Esophagus muscularis mucosa (tissue), 3 donors: ENCODE results near the gene NBEAL2.

Experiments used
- EP300 ChIP-seq: sonication (generic); formaldehyde crosslinking; IDR thresholded peaks from one replicate; pipeline ENCODE4 v1.6.1; 2017; ENCODE audit warnings: antibody characterized with exemption
- TF ChIP-seq, protein P1 (sequence below), 3 experiments: fragments of 200-600 bp in 2 of 3; fragments of 450-650 bp in 1 of 3; sonication (generic) in 2 of 3; IDR thresholded peaks; one replicate each; pipeline ENCODE4 v1.5.1; 2017 to 2019; ENCODE audit warnings: antibody characterized with exemption in 3 of 3, mild to moderate bottlenecking in 2 of 3, moderate library complexity in 1 of 3

DNA sequence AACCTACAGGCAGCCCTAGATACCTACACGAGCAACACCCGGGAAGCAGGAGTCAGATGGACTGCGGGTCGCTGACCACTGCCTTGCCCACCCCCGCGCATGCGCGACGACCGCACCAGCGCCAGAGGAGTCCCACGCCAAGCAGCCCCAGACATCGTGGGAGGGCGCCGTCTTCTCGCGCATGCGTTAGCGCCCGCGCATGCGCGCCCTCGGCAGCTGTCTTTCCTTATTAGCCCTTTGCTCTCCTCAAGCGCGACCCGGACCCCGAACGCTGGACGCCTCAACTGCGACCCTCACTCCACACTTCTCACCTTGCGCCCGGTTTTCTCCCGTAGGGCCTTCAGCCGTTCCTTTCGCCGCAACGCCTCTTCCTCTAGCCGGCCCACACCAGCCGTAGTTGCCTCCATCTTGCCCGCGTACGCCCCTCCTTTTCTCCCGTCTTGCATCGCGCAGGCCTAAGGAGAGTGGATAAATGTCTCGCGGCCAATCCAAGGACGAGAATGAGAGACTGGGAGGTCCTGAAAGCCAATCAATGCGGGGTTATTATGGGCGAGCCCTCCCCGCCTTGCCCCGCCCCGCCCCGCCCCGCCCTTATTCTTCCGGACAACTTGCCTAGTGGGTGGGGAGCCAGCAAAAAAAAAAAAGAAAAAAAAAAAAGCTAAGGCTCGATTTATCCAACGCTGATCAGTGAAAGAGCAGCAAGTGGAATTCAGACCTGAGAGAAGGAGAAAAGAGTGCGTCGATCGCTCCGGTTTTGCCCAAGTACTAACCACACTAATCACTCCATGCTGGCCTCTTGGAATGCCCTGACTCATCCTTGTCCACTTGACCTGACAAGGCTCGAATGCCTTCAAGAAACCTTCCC is 2.9 kb upstream of the NBEAL2 start, which contains the start of gene CCDC12:
- TF ChIP-seq, protein P1, sequence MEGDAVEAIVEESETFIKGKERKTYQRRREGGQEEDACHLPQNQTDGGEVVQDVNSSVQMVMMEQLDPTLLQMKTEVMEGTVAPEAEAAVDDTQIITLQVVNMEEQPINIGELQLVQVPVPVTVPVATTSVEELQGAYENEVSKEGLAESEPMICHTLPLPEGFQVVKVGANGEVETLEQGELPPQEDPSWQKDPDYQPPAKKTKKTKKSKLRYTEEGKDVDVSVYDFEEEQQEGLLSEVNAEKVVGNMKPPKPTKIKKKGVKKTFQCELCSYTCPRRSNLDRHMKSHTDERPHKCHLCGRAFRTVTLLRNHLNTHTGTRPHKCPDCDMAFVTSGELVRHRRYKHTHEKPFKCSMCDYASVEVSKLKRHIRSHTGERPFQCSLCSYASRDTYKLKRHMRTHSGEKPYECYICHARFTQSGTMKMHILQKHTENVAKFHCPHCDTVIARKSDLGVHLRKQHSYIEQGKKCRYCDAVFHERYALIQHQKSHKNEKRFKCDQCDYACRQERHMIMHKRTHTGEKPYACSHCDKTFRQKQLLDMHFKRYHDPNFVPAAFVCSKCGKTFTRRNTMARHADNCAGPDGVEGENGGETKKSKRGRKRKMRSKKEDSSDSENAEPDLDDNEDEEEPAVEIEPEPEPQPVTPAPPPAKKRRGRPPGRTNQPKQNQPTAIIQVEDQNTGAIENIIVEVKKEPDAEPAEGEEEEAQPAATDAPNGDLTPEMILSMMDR (IDR thresholded peaks at IDR 0.05) = no peak
- no peak for TF ChIP-seq EP300
